ENCODE results near the gene ADAMTS4.

DNA sequence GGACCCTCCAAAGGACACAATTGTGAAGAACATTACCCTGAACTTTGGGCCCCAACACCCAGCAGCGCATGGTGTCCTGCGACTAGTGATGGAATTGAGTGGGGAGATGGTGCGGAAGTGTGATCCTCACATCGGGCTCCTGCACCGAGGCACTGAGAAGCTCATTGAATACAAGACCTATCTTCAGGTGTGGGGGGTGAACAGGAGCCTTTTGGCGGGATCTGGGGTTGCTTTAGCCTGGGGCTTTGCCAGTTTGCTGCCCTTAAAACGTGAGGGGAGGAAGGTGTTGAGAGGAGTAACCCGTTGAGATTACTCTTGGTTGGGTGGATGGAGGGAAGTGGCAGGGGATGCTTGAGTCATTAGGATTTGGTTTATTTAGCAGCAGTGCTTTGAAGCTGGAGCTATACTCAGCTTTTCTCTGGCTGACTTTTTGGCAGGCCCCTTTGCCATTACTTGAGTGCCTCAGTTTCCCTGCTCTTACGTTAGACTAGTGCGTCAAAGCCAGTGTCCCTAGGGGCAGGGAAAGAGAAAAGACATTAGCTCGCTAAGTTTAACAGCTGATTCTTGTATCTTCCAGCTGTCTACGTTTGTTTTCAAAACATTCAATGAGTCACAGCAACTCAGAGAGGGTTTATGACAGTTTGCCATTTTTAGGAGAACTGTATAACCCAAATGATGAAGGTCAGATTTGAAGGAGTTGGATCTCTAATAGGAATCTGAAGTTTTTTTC lies 7.7 kb upstream of the ADAMTS4 start:
- TF ChIP-seq, protein P1, sequence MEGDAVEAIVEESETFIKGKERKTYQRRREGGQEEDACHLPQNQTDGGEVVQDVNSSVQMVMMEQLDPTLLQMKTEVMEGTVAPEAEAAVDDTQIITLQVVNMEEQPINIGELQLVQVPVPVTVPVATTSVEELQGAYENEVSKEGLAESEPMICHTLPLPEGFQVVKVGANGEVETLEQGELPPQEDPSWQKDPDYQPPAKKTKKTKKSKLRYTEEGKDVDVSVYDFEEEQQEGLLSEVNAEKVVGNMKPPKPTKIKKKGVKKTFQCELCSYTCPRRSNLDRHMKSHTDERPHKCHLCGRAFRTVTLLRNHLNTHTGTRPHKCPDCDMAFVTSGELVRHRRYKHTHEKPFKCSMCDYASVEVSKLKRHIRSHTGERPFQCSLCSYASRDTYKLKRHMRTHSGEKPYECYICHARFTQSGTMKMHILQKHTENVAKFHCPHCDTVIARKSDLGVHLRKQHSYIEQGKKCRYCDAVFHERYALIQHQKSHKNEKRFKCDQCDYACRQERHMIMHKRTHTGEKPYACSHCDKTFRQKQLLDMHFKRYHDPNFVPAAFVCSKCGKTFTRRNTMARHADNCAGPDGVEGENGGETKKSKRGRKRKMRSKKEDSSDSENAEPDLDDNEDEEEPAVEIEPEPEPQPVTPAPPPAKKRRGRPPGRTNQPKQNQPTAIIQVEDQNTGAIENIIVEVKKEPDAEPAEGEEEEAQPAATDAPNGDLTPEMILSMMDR (IDR thresholded peaks at IDR 0.05): no peak
- TF ChIP-seq CBFB (CRISPR knock-in tag; IDR thresholded peaks at IDR 0.05; ENCODE audit: low read depth): no peak
- no peak for TF ChIP-seq GABPB1 (CRISPR knock-in tag; IDR thresholded peaks at IDR 0.05)
- no peak for TF ChIP-seq NFE2L1 (CRISPR knock-in tag; IDR thresholded peaks at IDR 0.05)
- TF ChIP-seq, protein P2, sequence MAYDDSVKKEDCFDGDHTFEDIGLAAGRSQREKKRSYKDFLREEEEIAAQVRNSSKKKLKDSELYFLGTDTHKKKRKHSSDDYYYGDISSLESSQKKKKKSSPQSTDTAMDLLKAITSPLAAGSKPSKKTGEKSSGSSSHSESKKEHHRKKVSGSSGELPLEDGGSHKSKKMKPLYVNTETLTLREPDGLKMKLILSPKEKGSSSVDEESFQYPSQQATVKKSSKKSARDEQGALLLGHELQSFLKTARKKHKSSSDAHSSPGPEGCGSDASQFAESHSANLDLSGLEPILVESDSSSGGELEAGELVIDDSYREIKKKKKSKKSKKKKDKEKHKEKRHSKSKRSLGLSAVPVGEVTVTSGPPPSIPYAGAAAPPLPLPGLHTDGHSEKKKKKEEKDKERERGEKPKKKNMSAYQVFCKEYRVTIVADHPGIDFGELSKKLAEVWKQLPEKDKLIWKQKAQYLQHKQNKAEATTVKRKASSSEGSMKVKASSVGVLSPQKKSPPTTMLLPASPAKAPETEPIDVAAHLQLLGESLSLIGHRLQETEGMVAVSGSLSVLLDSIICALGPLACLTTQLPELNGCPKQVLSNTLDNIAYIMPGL (CRISPR knock-in tag; IDR thresholded peaks at IDR 0.05): no peak
- TF ChIP-seq, protein P3, sequence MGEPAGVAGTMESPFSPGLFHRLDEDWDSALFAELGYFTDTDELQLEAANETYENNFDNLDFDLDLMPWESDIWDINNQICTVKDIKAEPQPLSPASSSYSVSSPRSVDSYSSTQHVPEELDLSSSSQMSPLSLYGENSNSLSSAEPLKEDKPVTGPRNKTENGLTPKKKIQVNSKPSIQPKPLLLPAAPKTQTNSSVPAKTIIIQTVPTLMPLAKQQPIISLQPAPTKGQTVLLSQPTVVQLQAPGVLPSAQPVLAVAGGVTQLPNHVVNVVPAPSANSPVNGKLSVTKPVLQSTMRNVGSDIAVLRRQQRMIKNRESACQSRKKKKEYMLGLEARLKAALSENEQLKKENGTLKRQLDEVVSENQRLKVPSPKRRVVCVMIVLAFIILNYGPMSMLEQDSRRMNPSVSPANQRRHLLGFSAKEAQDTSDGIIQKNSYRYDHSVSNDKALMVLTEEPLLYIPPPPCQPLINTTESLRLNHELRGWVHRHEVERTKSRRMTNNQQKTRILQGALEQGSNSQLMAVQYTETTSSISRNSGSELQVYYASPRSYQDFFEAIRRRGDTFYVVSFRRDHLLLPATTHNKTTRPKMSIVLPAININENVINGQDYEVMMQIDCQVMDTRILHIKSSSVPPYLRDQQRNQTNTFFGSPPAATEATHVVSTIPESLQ (CRISPR knock-in tag; IDR thresholded peaks at IDR 0.05): no peak
- TF ChIP-seq, protein P4, sequence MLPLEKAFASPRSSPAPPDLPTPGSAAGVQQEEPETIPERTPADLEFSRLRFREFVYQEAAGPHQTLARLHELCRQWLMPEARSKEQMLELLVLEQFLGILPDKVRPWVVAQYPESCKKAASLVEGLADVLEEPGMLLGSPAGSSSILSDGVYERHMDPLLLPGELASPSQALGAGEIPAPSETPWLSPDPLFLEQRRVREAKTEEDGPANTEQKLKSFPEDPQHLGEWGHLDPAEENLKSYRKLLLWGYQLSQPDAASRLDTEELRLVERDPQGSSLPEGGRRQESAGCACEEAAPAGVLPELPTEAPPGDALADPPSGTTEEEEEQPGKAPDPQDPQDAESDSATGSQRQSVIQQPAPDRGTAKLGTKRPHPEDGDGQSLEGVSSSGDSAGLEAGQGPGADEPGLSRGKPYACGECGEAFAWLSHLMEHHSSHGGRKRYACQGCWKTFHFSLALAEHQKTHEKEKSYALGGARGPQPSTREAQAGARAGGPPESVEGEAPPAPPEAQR (CRISPR knock-in tag; IDR thresholded peaks at IDR 0.05): no peak
- TF ChIP-seq ELF4 (CRISPR knock-in tag; IDR thresholded peaks at IDR 0.05; ENCODE audit: low read depth): no peak
